Fibroblast of the aortic adventitia (primary cell): ENCODE results near the gene DNAJC13. TPM values are rescaled to one million over a fixed set of nuclear protein-coding genes. Genes with fewer than 3 reads are reported as not detected.

Experiments
- DNase-seq: peaks from one replicate; pipeline ENCODE4 v3.0.0-alpha.2; 2010; ENCODE audit warnings: low read depth
- H3K4me3 ChIP-seq: 2 replicates; pipeline ENCODE4 v1.5.1; 2011; ENCODE audit warnings: low read depth, mild to moderate bottlenecking, control low read depth, low read length, moderate library complexity
- total RNA-seq: library from RNA; depleted of rRNA; stranded (reverse); fragments of >200 nt; gene quantifications from 2 replicates; pipeline ENCODE4 v1.2.3, GENCODE V29; 2012; ENCODE audit warnings: low replicate concordance
- TF ChIP-seq, protein P1 (sequence below): IDR thresholded peaks from 2 replicates; pipeline ENCODE4 v1.5.1; 2011; ENCODE audit warnings: mild to moderate bottlenecking, low read length, control low read depth, inconsistent platforms; ENCODE audit not compliant: insufficient read depth

DNAJC13 gene
- total RNA-seq, 1 donor = 125 TPM

DNA sequence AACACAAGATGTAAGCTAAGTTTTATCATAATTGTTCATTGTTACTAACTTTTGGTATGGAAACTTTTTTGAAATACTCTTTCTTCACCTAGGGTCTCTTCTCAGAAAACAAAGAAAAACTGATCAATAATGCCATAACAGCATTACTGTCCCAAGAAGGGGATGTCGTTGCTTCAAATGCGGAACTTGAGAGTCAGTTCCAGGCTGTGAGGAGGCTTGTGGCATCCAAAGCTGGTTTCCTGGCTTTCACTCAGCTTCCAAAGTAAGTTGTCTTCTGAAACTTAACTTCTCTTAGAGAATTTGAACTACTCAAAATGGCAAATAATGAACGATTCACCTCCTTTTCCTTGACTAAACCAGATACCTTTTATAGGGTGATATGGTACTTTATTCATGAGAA is 39.3 kb downstream of the DNAJC13 start:
- no peak overlapping the region for H3K4me3 ChIP-seq
- TF ChIP-seq, protein P1, sequence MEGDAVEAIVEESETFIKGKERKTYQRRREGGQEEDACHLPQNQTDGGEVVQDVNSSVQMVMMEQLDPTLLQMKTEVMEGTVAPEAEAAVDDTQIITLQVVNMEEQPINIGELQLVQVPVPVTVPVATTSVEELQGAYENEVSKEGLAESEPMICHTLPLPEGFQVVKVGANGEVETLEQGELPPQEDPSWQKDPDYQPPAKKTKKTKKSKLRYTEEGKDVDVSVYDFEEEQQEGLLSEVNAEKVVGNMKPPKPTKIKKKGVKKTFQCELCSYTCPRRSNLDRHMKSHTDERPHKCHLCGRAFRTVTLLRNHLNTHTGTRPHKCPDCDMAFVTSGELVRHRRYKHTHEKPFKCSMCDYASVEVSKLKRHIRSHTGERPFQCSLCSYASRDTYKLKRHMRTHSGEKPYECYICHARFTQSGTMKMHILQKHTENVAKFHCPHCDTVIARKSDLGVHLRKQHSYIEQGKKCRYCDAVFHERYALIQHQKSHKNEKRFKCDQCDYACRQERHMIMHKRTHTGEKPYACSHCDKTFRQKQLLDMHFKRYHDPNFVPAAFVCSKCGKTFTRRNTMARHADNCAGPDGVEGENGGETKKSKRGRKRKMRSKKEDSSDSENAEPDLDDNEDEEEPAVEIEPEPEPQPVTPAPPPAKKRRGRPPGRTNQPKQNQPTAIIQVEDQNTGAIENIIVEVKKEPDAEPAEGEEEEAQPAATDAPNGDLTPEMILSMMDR = no peak
- DNase-seq = no peak

DNA sequence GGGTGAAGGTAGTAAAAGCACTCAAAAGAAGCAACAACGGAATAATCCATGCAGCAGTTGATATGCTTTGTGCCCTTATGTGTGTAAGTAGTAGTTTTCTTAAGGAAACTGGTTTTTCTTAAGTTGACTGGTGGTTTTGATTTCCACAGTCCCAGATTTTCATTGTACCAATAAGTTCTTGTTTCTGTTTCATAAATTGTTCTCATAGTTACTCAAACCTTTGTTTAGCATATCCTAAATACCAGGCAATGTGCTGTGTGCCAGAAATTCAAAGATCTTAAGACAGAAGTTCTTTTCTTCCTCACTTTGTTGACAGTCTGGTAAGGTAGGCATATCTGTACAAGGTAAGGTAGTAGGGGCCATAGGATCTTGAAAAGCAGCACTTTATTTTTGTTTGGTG is 40.0 kb downstream of the DNAJC13 start:
- no peak for DNase-seq
- TF ChIP-seq, protein P1 = no peak
- H3K4me3 ChIP-seq = no peak overlapping the region

DNA sequence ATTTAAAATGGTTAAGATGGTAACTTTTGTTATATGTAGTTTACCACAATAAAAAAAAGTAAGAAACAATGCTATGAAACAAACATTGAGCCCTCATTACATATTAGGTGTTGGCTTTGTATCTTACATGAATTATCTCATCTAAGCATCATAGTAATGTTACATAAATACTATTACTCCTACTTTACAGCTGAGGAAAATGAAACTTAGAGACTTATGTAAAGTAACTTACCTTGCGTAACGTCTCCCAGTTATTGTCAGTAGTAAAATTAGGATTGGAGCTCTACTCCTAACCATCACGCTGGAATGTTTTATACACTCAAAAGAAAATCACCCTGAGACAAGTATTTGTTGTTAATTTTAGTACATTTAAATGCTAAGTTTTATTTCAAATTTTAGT is 42.2 kb downstream of the DNAJC13 start:
- no peak overlapping the region for H3K4me3 ChIP-seq
- no peak for DNase-seq
- TF ChIP-seq, protein P1 = no peak

DNA sequence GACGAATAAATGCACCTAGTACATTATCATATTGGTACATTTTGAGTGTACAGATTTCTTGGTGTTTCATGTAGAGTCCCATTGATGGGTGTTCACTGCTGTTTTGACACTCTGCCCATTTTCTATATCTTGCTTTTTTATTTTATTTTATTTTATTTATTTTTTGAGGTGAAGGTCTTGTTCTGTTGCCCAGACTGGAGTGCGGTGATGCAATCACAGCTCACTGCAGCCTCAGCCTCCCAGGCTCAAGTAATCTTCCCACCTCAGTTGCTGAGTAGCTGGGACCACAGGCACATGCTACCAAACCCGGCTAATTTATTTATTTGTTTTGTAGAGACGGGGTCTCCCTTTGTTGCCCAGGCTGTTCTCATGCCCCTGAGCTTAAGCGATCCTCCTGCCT is 44.2 kb downstream of the DNAJC13 start:
- TF ChIP-seq, protein P1 = no peak
- H3K4me3 ChIP-seq = no peak overlapping the region
- DNase-seq = peak; percentile 34

DNA sequence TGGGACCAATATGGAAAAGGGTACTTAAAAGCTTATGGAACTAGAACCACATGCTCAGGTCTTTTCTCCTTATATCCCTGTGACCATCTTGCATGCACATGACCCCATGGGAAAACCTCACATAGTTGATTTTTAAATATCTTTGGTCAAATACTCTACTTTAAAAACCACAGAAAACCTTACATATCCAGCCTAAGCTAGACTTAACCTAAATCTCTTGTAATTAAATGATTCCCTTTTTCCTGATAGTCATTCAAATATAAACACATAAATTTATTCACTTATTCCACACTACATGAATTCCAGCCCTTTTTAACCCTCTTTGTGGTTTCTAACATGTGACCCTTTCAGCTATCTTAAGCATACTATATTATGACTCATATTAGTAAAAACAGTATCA is 46.8 kb downstream of the DNAJC13 start:
- no peak overlapping the region for H3K4me3 ChIP-seq
- DNase-seq = peak; percentile 62
- TF ChIP-seq, protein P1 = no peak

DNA sequence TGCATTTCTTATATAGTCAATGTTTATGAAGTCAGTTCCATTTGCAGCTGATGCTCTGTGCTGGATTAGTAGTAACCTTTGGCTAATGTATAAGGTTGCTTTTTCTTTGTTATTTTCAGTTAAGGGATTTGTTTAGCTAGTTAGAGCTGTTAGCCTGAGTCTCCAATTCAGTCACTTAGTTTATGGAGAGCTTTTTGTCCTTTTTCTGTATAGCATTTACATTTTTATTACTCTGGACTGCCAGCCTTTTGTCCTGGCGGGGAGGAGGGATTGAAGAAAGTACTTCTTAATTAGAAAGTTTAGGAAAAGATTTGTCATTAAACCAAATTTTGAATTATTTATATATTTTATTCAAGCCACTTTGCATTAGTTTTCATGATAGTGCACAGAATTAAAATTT is 52.0 kb downstream of the DNAJC13 start:
- no peak overlapping the region for H3K4me3 ChIP-seq
- TF ChIP-seq, protein P1 = no peak
- no peak for DNase-seq

DNA sequence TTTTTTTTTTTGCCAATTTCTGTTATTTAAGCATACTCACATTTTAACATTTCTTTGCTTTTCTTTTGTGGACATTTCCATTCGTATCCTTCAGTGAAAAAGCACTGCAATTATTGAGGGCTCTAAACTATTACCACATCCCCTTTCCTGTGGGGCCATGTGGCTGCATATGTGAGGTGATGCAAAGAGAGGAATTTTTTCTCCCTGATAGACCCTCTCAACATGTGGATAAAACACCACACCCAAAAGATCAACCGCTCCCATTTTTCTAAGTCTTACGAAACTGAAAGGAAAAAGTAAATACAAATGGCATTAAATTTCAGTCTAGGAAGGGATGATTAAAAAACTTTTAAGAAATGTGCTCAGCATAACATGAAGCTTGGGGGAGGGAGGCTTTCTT is 68.8 kb downstream of the DNAJC13 start:
- DNase-seq = peak; percentile 84
- TF ChIP-seq, protein P1 = no peak
- peak overlapping the region; percentile 13 for H3K4me3 ChIP-seq
